ES-I3 (cell line): Measurements from ENCODE around the gene BORA.
"Not testable (repeated sequence)": the region's sequence is repeated elsewhere in the genome, so short reads cannot be mapped to it uniquely, and the experiment has no call there.

Experiments used
- H3K36me3 ChIP-seq: 2 replicates; pipeline ENCODE4 v1.6.1; 2013; ENCODE audit warnings: mild to moderate bottlenecking, low read length, control low read depth, moderate library complexity; ENCODE audit not compliant: insufficient read depth
- H3K4me1 ChIP-seq: 2 replicates; pipeline ENCODE4 v1.6.1; 2013; ENCODE audit warnings: mild to moderate bottlenecking, control low read depth, low read length; ENCODE audit not compliant: insufficient read depth
- H3K9ac ChIP-seq: 2 replicates; pipeline ENCODE4 v1.6.1; 2013; ENCODE audit warnings: low read depth, mild to moderate bottlenecking, low read length, moderate library complexity
- H3K9me3 ChIP-seq: 2 replicates; pipeline ENCODE4 v1.6.1; 2013; ENCODE audit warnings: mild to moderate bottlenecking, low read length, moderate library complexity; ENCODE audit not compliant: control insufficient read depth, insufficient read depth

The BORA gene

GRCh38 chr13:72727417-72728289 lies at the start of gene BORA, which contains the start of gene MZT1:
TSS of gene BORA (plus strand) at chr13:72727923. CDS start at chr13:72728941, 1,018 bp downstream.
TSS of gene MZT1 (minus strand) at chr13:72727629. CDS start at chr13:72727602, 27 bp downstream.
- H3K9me3 ChIP-seq, result no peaks in the 10 kb centered on the region
- no peaks in the 10 kb centered on the region for H3K36me3 ChIP-seq
- no peaks in the 10 kb centered on the region; the same call in 1 of the 2 replicates for H3K4me1 ChIP-seq
- peak within 1 kb of the TSS; percentile 92 for H3K9ac ChIP-seq

- H3K9ac ChIP-seq, result no peak overlapping the region
- no peaks in the 10 kb centered on the region for H3K4me1 ChIP-seq
- H3K9me3 ChIP-seq, result no peaks in the 10 kb centered on the region
- no peaks in the 10 kb centered on the region for H3K36me3 ChIP-seq
Measured at GRCh38 chr13:72678312-72678711, 49.4 kb upstream of the BORA start.

- Histone ChIP-seq H3K9me3 (no peaks in the 10 kb centered on the region), H3K9ac (no peak overlapping the region), H3K4me1 (no peaks in the 10 kb centered on the region), H3K36me3 (no peaks in the 10 kb centered on the region)
Measured at GRCh38 chr13:72680353-72680752, 47.4 kb upstream of the BORA start.

- Histone ChIP-seq H3K4me1 (no peaks in the 10 kb centered on the region), H3K9ac (no peak overlapping the region), H3K9me3 (peaks cover 8% of the 10 kb centered on the region), H3K36me3 (no peaks in the 10 kb centered on the region)
Measured at GRCh38 chr13:72686766-72687165, 41.0 kb upstream of the BORA start.

GRCh38 chr13:72689181-72689696 lies 38.5 kb upstream of the BORA start:
- Histone ChIP-seq H3K9ac (no peak overlapping the region), H3K4me1 (no peaks in the 10 kb centered on the region), H3K36me3 (no peaks in the 10 kb centered on the region), H3K9me3 (peaks cover 21% of the 10 kb centered on the region)

GRCh38 chr13:72692884-72693514 lies 34.7 kb upstream of the BORA start:
- Histone ChIP-seq H3K4me1 (no peaks in the 10 kb centered on the region), H3K9ac (no peak overlapping the region), H3K9me3 (peaks cover 22% of the 10 kb centered on the region), H3K36me3 (no peaks in the 10 kb centered on the region)

GRCh38 chr13:72693832-72694231 lies 33.9 kb upstream of the BORA start:
- Histone ChIP-seq H3K4me1 (no peaks in the 10 kb centered on the region), H3K9me3 (peaks cover 22% of the 10 kb centered on the region), H3K36me3 (no peaks in the 10 kb centered on the region)

GRCh38 chr13:72694314-72694713 lies 33.4 kb upstream of the BORA start:
- Histone ChIP-seq H3K9me3 (peaks cover 22% of the 10 kb centered on the region), H3K36me3 (no peaks in the 10 kb centered on the region), H3K4me1 (no peaks in the 10 kb centered on the region)

More at GRCh38 chr13:72693832-72694231, 33.9 kb upstream of the BORA start:
- H3K9ac ChIP-seq, result no peak overlapping the region

GRCh38 chr13:72696579-72696978 lies 31.1 kb upstream of the BORA start:
- H3K36me3 ChIP-seq, result no peaks in the 10 kb centered on the region
- no peaks in the 10 kb centered on the region for H3K4me1 ChIP-seq
- no peak overlapping the region for H3K9ac ChIP-seq
- peaks cover 15% of the 10 kb centered on the region for H3K9me3 ChIP-seq

More at GRCh38 chr13:72694314-72694713, 33.4 kb upstream of the BORA start:
- H3K9ac ChIP-seq, result no peak overlapping the region

- Histone ChIP-seq H3K4me1 (no peaks in the 10 kb centered on the region), H3K9me3 (0 out of 2 replicates have a peak, but pooled peaks cover 8% of the 10 kb centered on the region), H3K9ac (no peak overlapping the region), H3K36me3 (no peaks in the 10 kb centered on the region)
Measured at GRCh38 chr13:72698164-72698563, 29.6 kb upstream of the BORA start.

GRCh38 chr13:72700509-72700908 lies 27.2 kb upstream of the BORA start:
- no peaks in the 10 kb centered on the region for H3K4me1 ChIP-seq
- H3K9ac ChIP-seq, result no peak overlapping the region
- H3K36me3 ChIP-seq, result no peaks in the 10 kb centered on the region
- no peaks in the 10 kb centered on the region for H3K9me3 ChIP-seq

GRCh38 chr13:72716776-72717175 lies 10.9 kb upstream of the BORA start:
- Histone ChIP-seq H3K4me1 (no peaks in the 10 kb centered on the region), H3K36me3 (peaks cover 14% of the 10 kb centered on the region; the same call in 1 of the 2 replicates), H3K9ac (no peak overlapping the region), H3K9me3 (peaks cover 9% of the 10 kb centered on the region; the same call in 1 of the 2 replicates)

GRCh38 chr13:72726185-72726584 lies 1.5 kb upstream of the BORA start:
- H3K9ac ChIP-seq, result peak overlapping the region; percentile 92

GRCh38 chr13:72726726-72727416 lies 852 bp upstream of the BORA start:
- no peaks in the 10 kb centered on the region; the same call in 1 of the 2 replicates for H3K4me1 ChIP-seq
- H3K9ac ChIP-seq, result peak overlapping the region; percentile 92
- no peaks in the 10 kb centered on the region for H3K36me3 ChIP-seq
- H3K9me3 ChIP-seq, result no peaks in the 10 kb centered on the region

More at GRCh38 chr13:72726185-72726584, 1.5 kb upstream of the BORA start:
- not testable (repeated sequence) for H3K36me3 ChIP-seq, H3K9me3 ChIP-seq, H3K4me1 ChIP-seq
